HS-27A (cell line): ENCODE results near the gene AGFG1.
A peak's percentile ranks its signal among the peaks of the same experiment; 100 is the strongest.

Source experiments
- DNase-seq: peaks from one replicate; pipeline ENCODE4 v3.0.0-alpha.2; 2012; ENCODE audit warnings: low read depth, missing footprints

Gene AGFG1

GRCh38 chr2:227471924-227472264, at the start of gene AGFG1:
Gene AGFG1, plus strand, starts transcription at chr2:227472156. Its CDS starts 266 bp downstream, at chr2:227472422.
- peak; percentile 29 for DNase-seq

GRCh38 chr2:227423656-227424499, 48.1 kb upstream of the AGFG1 start:
- no peak for DNase-seq

- DNase-seq = no peak
Observed at GRCh38 chr2:227428731-227429285, 43.1 kb upstream of the AGFG1 start.

GRCh38 chr2:227430639-227431038, 41.3 kb upstream of the AGFG1 start:
- DNase-seq = no peak

GRCh38 chr2:227433171-227433570, 38.8 kb upstream of the AGFG1 start:
- DNase-seq = no peak

GRCh38 chr2:227436436-227437174, 35.4 kb upstream of the AGFG1 start:
- no peak for DNase-seq

GRCh38 chr2:227439214-227439613, 32.7 kb upstream of the AGFG1 start:
- no peak for DNase-seq

GRCh38 chr2:227442639-227443038, 29.3 kb upstream of the AGFG1 start:
- no peak for DNase-seq

- no peak for DNase-seq
Observed at GRCh38 chr2:227443889-227444568, 27.9 kb upstream of the AGFG1 start.

GRCh38 chr2:227447606-227448005, 24.4 kb upstream of the AGFG1 start:
- DNase-seq = no peak

- DNase-seq = no peak
Observed at GRCh38 chr2:227450311-227450841, 21.6 kb upstream of the AGFG1 start.

GRCh38 chr2:227450926-227451654, 20.9 kb upstream of the AGFG1 start:
- no peak for DNase-seq

- no peak for DNase-seq
Observed at GRCh38 chr2:227451655-227451992, 20.3 kb upstream of the AGFG1 start.

- no peak for DNase-seq
Observed at GRCh38 chr2:227453810-227454209, 18.1 kb upstream of the AGFG1 start.

GRCh38 chr2:227454323-227454860, 17.6 kb upstream of the AGFG1 start:
- DNase-seq = no peak

GRCh38 chr2:227455200-227455599, 16.8 kb upstream of the AGFG1 start:
- DNase-seq = no peak

- DNase-seq = no peak
Observed at GRCh38 chr2:227456102-227456501, 15.9 kb upstream of the AGFG1 start.

GRCh38 chr2:227456772-227457171, 15.2 kb upstream of the AGFG1 start:
- no peak for DNase-seq

- DNase-seq = no peak
Observed at GRCh38 chr2:227460070-227460485, 11.9 kb upstream of the AGFG1 start.

- no peak for DNase-seq
Observed at GRCh38 chr2:227460833-227461232, 11.1 kb upstream of the AGFG1 start.

- DNase-seq = no peak
Observed at GRCh38 chr2:227461811-227462461, 10.0 kb upstream of the AGFG1 start.
